Type B pancreatic cell (in vitro differentiated cells): ENCODE measurements around the gene BDKRB1. TPM values are rescaled to one million over a fixed set of nuclear protein-coding genes. Genes with fewer than 3 reads are reported as not detected.
A peak's percentile ranks its signal among the peaks of the same experiment; 100 is the strongest.

Source experiments
- DNase-seq: peaks from one replicate; pipeline ENCODE4 v3.0.0; 2021; ENCODE audit warnings: mixed read lengths; ENCODE audit not compliant: unreplicated experiment; ENCODE audit errors: extremely low spot score
- H3K27ac Mint-ChIP-seq: 2 replicates; pipeline ENCODE4 v1.8.0; 2021; ENCODE audit warnings: mild to moderate bottlenecking, mixed read lengths
- H3K27me3 Mint-ChIP-seq: 2 replicates; pipeline ENCODE4 v1.8.0; 2021; ENCODE audit warnings: mixed read lengths
- H3K36me3 Mint-ChIP-seq: 2 replicates; pipeline ENCODE4 v1.8.0; 2021; ENCODE audit warnings: mixed read lengths
- H3K4me1 Mint-ChIP-seq: one replicate; pipeline ENCODE4 v1.8.0; 2021; ENCODE audit warnings: mixed read lengths; ENCODE audit not compliant: unreplicated experiment
- H3K4me3 Mint-ChIP-seq: 2 replicates; pipeline ENCODE4 v1.8.0; 2021; ENCODE audit warnings: mild to moderate bottlenecking, mixed read lengths
- H3K9me3 Mint-ChIP-seq: 2 replicates; pipeline ENCODE4 v1.8.0; 2021; ENCODE audit warnings: mixed read lengths
- total RNA-seq: library from RNA; stranded (reverse); gene quantifications from 2 replicates; pipeline ENCODE4 v1.2.1, GENCODE V29; 2021; ENCODE audit warnings: low replicate concordance
- TF ChIP-seq, protein P1 (sequence below): fragments of 200-600 bp; sonication (generic); conservative IDR thresholded peaks from 2 replicates; pipeline ENCODE4 v1.5.0; 2021; ENCODE audit warnings: antibody characterized with exemption, mild to moderate bottlenecking

BDKRB1 gene
- total RNA-seq, 1 donor from 2014 or later, result not detected

DNA sequence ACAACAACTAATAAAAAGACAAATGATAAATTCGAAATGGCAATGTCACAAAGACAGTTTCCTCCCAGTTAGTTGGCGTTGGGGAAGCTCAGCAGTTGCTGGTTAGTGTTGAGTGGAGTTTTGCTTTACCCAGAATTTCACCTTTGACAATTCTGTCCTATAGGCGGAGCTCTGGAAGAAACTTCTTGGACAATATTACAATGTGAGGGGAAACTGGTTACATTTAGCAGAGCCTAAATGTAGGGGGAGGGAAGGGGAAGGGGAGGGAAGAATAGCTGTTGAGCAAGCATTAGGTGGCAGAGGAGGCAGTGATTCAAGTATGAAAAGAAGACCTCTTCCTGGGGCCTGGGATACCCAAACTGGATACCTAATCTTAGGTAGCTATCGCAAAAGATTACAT is 51.4 kb downstream of the BDKRB1 start:
- TF ChIP-seq, protein P1, sequence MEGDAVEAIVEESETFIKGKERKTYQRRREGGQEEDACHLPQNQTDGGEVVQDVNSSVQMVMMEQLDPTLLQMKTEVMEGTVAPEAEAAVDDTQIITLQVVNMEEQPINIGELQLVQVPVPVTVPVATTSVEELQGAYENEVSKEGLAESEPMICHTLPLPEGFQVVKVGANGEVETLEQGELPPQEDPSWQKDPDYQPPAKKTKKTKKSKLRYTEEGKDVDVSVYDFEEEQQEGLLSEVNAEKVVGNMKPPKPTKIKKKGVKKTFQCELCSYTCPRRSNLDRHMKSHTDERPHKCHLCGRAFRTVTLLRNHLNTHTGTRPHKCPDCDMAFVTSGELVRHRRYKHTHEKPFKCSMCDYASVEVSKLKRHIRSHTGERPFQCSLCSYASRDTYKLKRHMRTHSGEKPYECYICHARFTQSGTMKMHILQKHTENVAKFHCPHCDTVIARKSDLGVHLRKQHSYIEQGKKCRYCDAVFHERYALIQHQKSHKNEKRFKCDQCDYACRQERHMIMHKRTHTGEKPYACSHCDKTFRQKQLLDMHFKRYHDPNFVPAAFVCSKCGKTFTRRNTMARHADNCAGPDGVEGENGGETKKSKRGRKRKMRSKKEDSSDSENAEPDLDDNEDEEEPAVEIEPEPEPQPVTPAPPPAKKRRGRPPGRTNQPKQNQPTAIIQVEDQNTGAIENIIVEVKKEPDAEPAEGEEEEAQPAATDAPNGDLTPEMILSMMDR, result no peak
- Mint-ChIP-seq H3K4me3 (no peak overlapping the region), H3K4me1 (no peaks in the 10 kb centered on the region), H3K36me3 (peaks cover 18% of the 10 kb centered on the region), H3K9me3 (no peaks in the 10 kb centered on the region), H3K27me3 (no peaks in the 10 kb centered on the region), H3K27ac (no peak overlapping the region)
- DNase-seq, result no peak

DNA sequence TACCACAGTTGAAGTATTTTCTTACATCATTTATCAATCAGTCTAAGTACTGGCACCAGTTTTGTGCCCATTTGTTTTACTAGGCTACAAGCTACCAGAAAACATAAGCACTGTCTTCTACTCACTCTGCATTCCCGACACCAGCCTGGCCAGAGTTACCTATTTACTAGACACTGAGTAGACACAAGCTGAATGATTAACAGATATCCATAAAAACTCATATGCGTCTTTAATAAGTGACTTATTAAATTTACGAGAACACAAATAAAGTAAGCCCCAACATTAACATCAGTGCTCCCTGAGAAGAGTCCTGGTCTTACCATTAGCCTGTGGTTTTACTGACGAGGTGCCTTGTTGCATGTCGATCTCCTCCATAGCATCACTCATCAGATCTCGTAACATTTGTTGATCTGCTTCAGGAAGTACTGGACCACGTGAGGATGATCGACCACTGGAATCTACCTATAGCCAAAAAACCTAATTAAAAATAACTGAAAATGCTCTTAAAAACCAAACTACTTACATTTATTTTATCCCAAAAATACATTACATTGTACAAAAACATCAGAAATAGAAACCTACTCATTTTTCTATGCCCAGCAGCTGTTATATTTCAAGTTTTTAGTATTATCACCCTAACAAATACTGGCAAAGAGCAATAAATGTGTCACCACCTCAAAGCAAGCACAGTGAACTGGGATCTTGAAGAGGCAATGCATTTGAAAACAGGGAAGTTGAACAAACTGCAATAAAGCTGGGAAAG is 53.3 kb downstream of the BDKRB1 start:
- Mint-ChIP-seq H3K27me3 (no peaks in the 10 kb centered on the region), H3K4me3 (peak overlapping the region; percentile 48), H3K27ac (peak overlapping the region; percentile 5), H3K4me1 (no peaks in the 10 kb centered on the region), H3K9me3 (no peaks in the 10 kb centered on the region), H3K36me3 (peaks cover 24% of the 10 kb centered on the region)
- no peak for DNase-seq
- TF ChIP-seq, protein P1, result no peak

DNA sequence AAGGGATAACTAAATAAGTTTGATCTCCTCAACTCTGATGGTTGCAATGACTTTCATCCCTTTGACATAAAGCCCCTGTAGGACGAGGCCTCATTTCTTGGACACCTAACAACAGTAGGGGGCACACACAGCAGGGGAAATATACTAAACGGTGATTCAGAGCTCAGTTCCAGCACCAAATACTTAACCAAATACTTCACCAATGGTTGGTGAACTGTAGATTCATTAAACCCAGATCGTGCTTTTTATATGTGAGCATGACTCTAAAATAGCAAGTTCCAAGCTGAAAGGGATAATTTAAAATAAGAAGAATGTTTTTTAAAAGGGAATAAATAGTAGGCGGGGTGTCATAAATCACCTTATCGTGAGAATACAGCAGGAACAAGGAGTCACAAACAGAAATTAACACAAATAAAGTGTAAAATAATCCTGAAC is 53.9 kb downstream of the BDKRB1 start:
- Mint-ChIP-seq H3K27ac (no peak overlapping the region), H3K4me1 (no peaks in the 10 kb centered on the region), H3K27me3 (no peaks in the 10 kb centered on the region), H3K36me3 (peaks cover 24% of the 10 kb centered on the region), H3K4me3 (no peak overlapping the region), H3K9me3 (no peaks in the 10 kb centered on the region)
- no peak for DNase-seq
- TF ChIP-seq, protein P1, result peak; percentile 20

DNA sequence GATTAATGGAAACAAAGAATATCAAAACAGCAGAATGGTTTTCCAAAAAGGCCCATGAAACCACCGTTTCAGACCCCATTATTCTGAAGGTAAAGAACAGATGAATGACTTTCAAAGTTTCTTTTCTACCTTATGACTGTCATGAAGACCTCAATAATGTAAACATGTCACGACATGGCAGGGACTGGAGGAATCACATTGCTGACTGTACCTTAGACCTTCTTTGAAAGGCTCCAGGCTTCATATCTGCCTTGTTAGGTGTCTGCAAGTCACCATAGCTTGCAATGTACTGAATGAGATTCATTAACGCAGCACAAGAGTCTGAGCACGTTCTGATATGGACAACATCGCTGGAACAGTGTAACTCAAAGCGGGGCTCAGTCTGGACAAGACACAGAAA is 54.9 kb downstream of the BDKRB1 start:
- H3K27me3 Mint-ChIP-seq, result no peaks in the 10 kb centered on the region
- peak overlapping the region; percentile 20 for H3K27ac Mint-ChIP-seq
- H3K36me3 Mint-ChIP-seq, result peaks cover 29% of the 10 kb centered on the region
- H3K9me3 Mint-ChIP-seq, result no peaks in the 10 kb centered on the region
- H3K4me1 Mint-ChIP-seq, result no peaks in the 10 kb centered on the region
- no peak overlapping the region for H3K4me3 Mint-ChIP-seq
- no peak for DNase-seq
- TF ChIP-seq, protein P1, result no peak

Other genes starting within 250 kb of the BDKRB1 start
- gene C14orf132, start 216.8 kb upstream of the BDKRB1 start, total RNA-seq, result 29.2 and 57.4 TPM in 2 replicates
- 2.1 and 3.6 TPM in 2 replicates for gene BDKRB2, start 51.4 kb upstream of the BDKRB1 start, total RNA-seq
- 15.6 and 19.9 TPM in 2 replicates for gene ATG2B, start 107.1 kb downstream of the BDKRB1 start, total RNA-seq
- 21.3 and 30.1 TPM in 2 replicates for gene GSKIP, start 107.3 kb downstream of the BDKRB1 start, total RNA-seq
- gene AK7, start 135.9 kb downstream of the BDKRB1 start, total RNA-seq, result 2.5 and 3.1 TPM in 2 replicates
- 184 and 210 TPM in 2 replicates for gene PAPOLA, start 246.2 kb downstream of the BDKRB1 start, total RNA-seq